HG03575 (cell line): Measurements from ENCODE around the gene MRPL4.
A peak's percentile ranks its signal among the peaks of the same experiment; 100 is the strongest.

Experiments
- ATAC-seq: cut with Tn5 transposase; IDR thresholded peaks from one replicate; pipeline ENCODE4 v1.9.1; 2021; ENCODE audit not compliant: unreplicated experiment, insufficient number of reproducible peaks, low FRiP score; ENCODE audit errors: extremely low read depth

Gene MRPL4

GRCh38 chr19:10251792-10252694 lies at the start of gene MRPL4:
MRPL4 (plus strand) TSS chr19:10252214; CDS start chr19:10252254, 40 bp downstream.
- ATAC-seq: peak; percentile 69

- ATAC-seq: no peak
These were observed 48.3 kb upstream of the MRPL4 start for GRCh38 chr19:10203686-10204085.

DNA sequence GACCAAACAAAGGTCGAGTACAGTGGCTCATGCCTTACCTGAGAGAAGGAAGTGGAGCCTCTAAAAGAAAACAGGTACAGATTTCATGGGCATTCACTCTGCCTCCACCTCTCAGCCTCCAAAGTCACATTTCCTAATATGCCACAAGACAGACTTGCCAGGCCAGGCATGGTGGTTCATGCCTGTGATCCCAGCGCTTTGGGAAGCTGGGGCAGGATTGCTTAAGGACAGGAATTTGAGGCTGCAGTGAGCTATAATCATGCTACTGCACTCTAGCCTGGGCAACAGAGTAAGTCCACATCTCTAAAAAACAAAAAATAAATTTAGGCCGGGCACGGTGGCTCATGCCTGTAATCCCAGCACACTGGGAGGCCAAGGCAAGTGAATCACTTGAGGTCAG lies 46.4 kb upstream of the MRPL4 start:
- ATAC-seq: no peak

DNA sequence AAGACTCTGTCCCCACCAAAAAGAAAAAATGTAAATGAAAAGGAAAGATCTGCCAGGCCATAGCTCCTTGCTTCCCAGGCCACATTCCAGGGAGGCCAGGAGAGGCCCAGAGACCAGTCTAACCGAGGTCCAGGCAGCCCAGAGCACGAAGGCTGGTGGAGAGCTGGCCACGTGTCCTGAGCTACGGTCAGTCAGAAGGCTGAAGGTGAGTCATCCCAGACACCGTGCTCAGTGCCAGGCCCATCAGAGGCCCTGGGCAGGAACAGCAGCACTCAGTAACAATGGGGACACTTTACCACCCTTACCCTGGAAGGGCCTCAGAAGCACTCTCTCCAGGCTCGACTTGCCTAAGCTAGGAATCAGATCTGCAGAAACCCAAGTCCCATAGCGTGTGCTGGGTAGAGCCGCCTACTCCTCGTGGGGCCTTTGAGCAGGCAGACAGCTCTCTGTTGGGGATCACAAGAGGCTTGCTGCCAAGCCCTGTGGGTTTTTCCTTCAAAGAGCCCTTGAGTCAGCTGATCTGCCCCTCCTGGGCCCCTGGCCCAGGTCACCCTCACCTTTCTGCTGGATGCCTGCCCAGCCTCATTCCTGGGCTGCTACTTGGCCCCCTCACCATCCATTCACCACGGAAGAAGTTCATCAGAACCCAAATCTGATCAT lies 45.7 kb upstream of the MRPL4 start:
- no peak for ATAC-seq

- ATAC-seq: no peak
These were observed 45.0 kb upstream of the MRPL4 start for GRCh38 chr19:10207026-10207425.

GRCh38 chr19:10209315-10209714 lies 42.7 kb upstream of the MRPL4 start:
- ATAC-seq: no peak

DNA sequence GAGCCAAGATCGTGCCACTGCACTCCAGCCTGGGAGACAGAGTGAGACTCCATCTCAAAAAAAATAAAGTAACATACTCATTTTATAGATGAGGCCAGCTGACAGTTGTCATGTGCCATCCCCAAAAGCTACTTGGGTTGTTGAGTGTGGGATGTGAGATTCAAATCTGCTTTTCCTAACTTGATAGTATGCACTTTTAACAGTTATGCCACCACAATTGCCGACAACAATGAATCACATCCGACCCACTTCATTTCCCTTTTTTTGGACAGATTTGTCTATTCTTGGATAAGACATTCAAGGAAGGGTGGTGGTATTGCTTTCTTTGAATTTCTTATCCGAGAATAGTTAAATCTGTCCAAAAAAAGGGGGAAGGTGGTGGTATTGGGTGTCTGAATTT lies 41.0 kb upstream of the MRPL4 start:
- no peak for ATAC-seq

DNA sequence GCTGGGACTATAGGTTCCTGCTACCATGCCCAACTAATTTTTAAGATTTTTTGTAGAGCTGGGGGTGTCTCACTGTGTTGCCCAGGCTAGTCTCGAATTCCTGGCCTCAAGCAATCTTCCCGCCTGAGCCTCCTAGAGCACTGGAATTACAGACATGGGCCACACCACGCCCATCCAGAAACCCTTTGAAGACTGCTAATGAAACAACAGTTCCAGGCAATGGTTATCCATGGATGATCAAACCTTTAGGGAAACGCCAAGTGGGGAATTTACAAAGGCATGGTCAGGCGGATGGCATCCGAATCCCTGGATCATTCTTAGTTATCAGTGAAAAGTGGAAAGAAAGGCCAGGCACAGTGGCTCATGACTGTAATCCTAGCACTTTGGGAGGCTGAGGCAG lies 40.3 kb upstream of the MRPL4 start:
- ATAC-seq: no peak

- no peak for ATAC-seq
These were observed 37.2 kb upstream of the MRPL4 start for GRCh38 chr19:10214784-10215183.

- ATAC-seq: no peak
These were observed 34.9 kb upstream of the MRPL4 start for GRCh38 chr19:10217085-10217484.

DNA sequence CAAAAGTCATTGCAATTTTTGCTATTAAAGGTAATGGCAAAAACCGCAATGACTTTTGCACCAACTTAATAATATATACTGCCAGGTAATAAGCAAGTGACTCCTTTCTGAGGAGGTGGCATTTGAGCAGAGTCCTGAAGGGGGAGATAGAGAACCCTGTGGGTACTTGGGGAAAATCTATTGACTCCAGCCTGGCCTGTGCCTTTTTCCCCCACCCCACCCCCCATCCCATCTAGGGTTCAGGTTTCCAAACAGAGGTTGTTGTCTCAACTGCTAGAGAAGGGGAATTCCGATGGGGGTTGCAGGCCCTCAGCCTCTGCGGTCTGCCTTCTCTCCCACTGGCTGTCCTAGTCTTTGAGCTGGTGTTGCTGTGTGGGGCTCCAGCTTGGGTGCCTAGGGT lies 32.3 kb upstream of the MRPL4 start:
- no peak for ATAC-seq

DNA sequence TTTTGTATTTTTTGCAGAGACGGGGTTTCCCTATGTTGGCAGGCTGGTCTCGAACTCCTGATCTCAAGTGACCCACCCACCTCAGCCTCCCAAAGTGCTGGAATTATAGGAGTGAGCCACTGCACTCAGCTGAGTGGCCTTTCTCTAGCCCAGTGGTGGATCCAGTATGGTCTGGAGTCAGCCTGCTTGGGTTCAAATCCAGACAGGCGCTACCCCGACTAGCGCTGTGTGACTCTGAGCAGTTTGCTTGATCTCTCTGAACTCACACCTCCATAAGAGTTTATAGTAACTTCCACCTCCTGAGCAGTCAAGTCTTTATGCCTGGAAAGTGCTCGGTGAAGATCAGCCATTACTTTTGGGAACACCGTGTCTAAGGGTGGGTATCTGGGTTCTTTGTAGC lies 31.3 kb upstream of the MRPL4 start:
- ATAC-seq: no peak

DNA sequence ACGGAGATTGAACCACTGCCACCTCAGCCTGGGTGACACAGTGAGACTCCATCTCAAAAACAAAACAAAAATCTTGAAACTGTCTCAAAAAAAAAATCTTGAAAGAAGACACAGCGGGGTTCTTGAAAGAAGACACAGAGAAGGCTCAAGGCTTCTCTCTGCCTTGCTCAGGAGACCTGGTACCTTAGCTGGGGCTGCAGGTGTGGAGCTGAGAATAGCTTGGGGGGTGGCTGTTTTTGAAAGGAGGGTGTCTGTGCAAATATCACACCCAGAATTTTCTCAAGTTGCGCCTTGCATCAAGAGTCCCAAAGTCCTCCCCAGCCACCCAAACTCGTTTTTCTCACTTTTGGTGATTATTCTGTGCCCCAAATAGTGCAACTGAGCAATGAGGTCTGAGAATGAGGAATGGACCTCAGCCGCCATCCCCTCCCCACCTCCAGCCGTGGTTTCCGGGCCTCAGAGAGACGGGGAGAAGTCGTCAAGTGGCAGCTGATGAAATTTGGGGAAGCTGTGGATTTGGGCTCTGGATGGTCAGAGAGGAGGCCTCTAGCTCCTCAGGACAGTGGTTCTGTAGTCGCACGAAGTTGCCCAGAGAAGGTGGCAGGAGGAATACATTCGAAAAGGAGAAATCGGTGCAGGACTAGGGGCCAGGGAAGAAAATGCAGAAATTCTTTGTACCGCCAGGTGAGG lies 29.7 kb upstream of the MRPL4 start:
- no peak for ATAC-seq

GRCh38 chr19:10223488-10224213 lies 28.4 kb upstream of the MRPL4 start:
- no peak for ATAC-seq

DNA sequence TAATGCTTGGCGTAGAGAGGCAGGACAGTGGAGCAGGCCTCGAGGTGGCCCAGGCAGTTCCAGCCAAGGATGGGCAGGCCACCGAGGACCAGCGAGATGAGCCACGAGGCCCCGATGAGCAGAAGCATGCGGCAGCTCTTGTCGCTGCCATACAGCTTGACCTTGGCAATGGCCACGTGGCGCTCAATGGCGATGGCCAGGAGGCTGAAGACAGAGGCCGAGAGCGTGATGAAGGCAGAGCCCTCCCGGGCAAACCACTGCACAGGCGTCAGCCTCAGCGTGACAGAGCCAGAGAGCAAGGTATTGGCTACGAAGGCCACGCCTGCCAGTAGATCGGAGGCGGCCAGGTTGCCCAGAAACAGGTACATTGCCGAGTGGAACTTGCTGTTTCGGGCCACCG lies 27.7 kb upstream of the MRPL4 start:
- ATAC-seq: no peak

DNA sequence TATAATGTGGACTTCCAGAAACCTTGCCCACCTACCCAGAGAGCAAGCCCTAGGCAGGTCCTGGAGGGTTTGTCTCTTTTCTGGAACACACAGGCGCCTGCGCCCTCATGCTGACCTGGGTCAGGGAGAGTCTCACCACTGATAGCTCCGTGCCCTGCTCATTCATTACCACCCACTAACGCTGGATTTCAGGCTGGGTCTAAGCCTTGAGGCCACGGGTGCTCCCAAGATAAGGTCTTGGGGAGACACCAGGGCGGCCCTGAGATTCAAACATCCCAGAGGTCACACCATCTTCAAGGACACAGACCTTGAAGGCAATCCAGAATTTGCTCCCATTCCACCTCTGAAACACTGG lies 26.0 kb upstream of the MRPL4 start:
- no peak for ATAC-seq

DNA sequence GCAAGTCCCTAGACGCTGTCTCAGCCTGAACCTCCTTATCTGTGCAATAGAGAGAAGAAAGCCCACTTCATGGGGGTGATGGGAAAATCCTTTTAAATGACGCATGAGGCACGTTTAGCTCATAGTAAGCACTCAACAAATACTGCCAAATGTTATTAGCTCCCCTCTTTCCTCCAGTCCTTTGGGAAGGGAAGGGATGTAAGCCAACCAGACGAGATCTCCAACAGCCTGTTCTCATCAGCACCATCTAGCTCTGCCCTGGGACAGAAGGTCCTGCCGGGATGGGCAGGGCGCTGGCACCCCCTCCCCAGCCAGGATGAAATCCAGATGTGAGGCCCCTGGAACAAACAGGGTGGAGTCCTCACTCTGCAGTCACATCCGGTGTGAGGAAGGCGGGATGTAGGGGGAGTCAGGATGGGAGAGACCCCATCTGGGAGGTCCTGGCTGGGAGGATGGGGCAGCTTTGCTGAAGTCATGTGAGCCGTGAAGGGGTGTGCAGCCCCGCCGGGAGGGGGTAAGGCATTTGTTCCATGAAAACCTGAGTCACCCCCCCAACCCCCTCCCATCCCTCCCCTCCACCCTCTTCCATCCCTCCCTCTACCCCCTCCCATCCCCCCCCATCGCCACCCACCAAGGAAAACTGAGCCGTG lies 25.5 kb upstream of the MRPL4 start:
- no peak for ATAC-seq

DNA sequence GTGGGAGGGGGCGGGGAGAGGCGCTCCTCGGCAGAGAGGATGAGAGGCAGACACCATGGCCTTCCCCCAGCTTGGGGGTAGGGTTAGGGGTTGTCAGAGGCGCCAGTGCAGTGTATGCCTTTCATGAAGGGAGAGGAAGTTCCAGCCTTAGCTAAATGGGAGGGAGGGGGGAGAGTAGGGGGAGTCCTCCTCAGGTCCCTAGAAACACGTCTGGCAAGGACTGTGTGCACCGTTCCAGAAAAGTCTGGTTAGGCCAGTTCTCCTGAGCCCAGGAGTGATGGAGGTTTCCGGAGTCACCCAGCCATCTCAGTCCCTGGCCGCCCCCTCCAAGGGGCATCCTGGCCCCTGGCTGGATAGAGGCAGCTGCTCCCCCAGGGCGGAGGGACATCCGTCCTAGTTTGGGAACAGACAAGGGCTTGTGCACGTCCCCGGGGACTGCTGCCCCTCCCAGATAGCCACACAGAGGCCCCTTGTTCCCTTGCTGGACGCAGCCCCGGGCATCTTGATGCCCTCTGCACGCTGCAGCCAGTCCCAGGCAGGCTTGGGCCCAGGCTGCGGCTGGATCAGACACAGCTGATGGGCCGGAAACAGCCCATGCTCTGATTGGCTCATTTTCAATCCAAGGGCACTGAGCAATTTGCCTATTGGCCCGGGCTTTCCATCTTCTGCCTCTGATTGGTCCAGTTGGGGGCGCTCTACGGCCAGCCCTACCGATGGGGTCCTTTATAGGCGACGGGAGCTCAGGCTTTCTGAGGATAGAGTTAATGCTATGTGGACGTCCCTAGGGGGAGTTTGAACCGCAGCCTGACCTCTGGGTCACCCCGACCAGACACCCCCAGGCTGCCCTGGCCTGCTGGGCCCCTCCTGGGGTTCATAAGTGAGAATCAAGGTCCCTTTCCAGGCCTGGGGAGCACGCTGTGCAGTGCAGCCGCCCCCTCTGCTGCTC lies 24.7 kb upstream of the MRPL4 start:
- no peak for ATAC-seq
